ENCODE results near the gene SLC25A12.
"Not testable (repeated sequence)": the region's sequence is repeated elsewhere in the genome, so short reads cannot be mapped to it uniquely, and the experiment has no call there.

The SLC25A12 gene

DNA sequence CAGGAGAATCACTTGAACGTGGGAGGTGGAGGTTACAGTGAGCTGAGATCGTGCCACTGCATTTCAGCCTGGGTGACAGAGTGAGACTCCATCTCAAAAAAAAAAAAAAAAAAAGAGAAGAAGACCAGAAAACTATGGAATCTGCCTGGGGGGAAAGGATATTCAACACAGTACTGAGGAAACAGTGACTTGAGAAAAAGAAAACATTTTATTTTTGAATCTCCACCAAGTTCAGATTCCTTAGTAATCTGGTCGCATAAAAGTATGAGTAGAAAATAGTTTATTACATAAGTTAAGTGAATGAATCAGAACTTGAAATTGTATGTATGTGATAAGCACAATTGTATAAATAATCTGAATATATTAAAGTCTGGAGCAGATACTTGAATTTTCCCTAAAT, 15.2 kb upstream of the SLC25A12 start:
- Histone ChIP-seq H3K36me3 (ENCODE audit: insufficient read depth, low read length) (no peaks in the 10 kb centered on the region), H3K9ac (ENCODE audit: low read length) (no peak overlapping the region), H3K4me2 (ENCODE audit: low read length) (no peak overlapping the region), H3K9me2 (ENCODE audit: low read depth, low read length) (no peaks in the 10 kb centered on the region), H3K9me3 (ENCODE audit: low read length) (no peaks in the 10 kb centered on the region), H3K4me3 (ENCODE audit: low read depth, low read length, poor library complexity, severe bottlenecking) (no peak overlapping the region), H3K27me3 (ENCODE audit: insufficient read depth, low read length) (no peaks in the 10 kb centered on the region), H3K79me2 (ENCODE audit: insufficient read depth, low read length) (no peaks in the 10 kb centered on the region), H2AFZ (ENCODE audit: low read length) (no peak overlapping the region), H3F3A (ENCODE audit: insufficient read depth, low read length) (no peaks in the 10 kb centered on the region), H4K20me1 (ENCODE audit: insufficient read depth, low read length) (no peaks in the 10 kb centered on the region), H3K27ac (ENCODE audit: low read depth, low read length, poor library complexity, severe bottlenecking) (no peak overlapping the region), H3K4me1 (ENCODE audit: insufficient read depth, low read length, severe bottlenecking) (no peaks in the 10 kb centered on the region)
- TF ChIP-seq, protein P1, sequence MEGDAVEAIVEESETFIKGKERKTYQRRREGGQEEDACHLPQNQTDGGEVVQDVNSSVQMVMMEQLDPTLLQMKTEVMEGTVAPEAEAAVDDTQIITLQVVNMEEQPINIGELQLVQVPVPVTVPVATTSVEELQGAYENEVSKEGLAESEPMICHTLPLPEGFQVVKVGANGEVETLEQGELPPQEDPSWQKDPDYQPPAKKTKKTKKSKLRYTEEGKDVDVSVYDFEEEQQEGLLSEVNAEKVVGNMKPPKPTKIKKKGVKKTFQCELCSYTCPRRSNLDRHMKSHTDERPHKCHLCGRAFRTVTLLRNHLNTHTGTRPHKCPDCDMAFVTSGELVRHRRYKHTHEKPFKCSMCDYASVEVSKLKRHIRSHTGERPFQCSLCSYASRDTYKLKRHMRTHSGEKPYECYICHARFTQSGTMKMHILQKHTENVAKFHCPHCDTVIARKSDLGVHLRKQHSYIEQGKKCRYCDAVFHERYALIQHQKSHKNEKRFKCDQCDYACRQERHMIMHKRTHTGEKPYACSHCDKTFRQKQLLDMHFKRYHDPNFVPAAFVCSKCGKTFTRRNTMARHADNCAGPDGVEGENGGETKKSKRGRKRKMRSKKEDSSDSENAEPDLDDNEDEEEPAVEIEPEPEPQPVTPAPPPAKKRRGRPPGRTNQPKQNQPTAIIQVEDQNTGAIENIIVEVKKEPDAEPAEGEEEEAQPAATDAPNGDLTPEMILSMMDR (IDR thresholded peaks at IDR 0.05; ENCODE audit: low read length), result no peak
- TF ChIP-seq EZH2 (IDR thresholded peaks at IDR 0.05; ENCODE audit: borderline replicate concordance, low read length), result no peak

DNA sequence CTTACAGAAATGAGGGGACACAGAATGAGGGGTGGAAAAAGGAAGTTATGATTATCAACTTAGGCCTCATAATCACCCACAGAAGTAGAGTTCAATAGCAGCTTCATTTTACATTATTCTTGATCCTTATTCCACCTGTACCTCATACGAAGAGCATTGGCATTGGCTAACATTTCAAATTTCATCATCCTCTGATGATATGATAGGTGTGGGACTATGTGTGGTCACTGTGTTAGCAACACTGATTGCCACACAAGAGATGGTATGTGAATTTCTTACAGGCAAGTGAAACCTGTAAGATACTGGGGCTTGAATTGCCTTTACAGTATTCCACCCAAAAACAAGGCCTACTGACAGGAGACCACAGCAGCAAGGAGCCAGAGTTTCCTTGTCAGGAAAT, 14.2 kb upstream of the SLC25A12 start:
- Histone ChIP-seq H3K9me2 (ENCODE audit: low read depth, low read length) (no peaks in the 10 kb centered on the region), H3K79me2 (ENCODE audit: insufficient read depth, low read length) (no peaks in the 10 kb centered on the region), H3K36me3 (ENCODE audit: insufficient read depth, low read length) (no peaks in the 10 kb centered on the region), H3K4me2 (ENCODE audit: low read length) (no peak overlapping the region), H3K27me3 (ENCODE audit: insufficient read depth, low read length) (no peaks in the 10 kb centered on the region), H2AFZ (ENCODE audit: low read length) (no peak overlapping the region), H3F3A (ENCODE audit: insufficient read depth, low read length) (no peaks in the 10 kb centered on the region), H3K9ac (ENCODE audit: low read length) (no peak overlapping the region), H3K9me3 (ENCODE audit: low read length) (no peaks in the 10 kb centered on the region), H4K20me1 (ENCODE audit: insufficient read depth, low read length) (no peaks in the 10 kb centered on the region), H3K27ac (ENCODE audit: low read depth, low read length, poor library complexity, severe bottlenecking) (no peak overlapping the region), H3K4me1 (ENCODE audit: insufficient read depth, low read length, severe bottlenecking) (no peaks in the 10 kb centered on the region), H3K4me3 (ENCODE audit: low read depth, low read length, poor library complexity, severe bottlenecking) (no peak overlapping the region)
- TF ChIP-seq, protein P1 (IDR thresholded peaks at IDR 0.05; ENCODE audit: low read length), result no peak

DNA sequence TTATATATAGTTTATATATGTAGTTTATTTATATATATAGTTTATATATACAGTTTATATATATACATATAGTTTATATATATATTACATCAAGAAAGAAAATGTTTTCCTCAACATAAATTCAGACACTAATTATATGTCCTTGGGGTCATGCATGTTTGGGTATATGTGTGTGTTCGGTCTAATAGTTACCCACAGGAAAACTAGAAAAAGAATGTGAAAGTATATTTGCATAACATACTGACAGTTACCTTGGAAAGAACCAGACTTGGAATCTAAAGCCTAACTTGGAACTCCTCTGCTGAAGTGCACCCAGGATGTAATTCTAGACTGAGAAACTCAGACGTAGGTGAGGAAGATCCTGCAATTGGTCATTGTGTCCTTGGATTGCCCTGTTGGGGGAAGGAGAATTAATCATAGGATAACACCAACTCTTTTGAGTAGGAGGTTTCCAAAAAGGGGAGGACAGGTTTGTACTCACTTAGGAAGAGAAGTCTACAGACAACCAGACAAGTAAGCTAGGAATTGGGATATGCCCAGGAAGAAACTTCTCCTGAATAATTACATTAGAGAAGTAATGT, 8.9 kb upstream of the SLC25A12 start:
- Histone ChIP-seq H3K79me2 (ENCODE audit: insufficient read depth, low read length) (no peaks in the 10 kb centered on the region), H3K9me2 (ENCODE audit: low read depth, low read length) (no peaks in the 10 kb centered on the region), H3K36me3 (ENCODE audit: insufficient read depth, low read length) (no peaks in the 10 kb centered on the region), H3F3A (ENCODE audit: insufficient read depth, low read length) (no peaks in the 10 kb centered on the region), H2AFZ (ENCODE audit: low read length) (no peak overlapping the region), H3K27me3 (ENCODE audit: insufficient read depth, low read length) (no peaks in the 10 kb centered on the region), H3K9me3 (ENCODE audit: low read length) (peaks cover 5% of the 10 kb centered on the region; the same call in 1 of the 2 replicates), H3K27ac (ENCODE audit: low read depth, low read length, poor library complexity, severe bottlenecking) (no peak overlapping the region), H3K4me1 (ENCODE audit: insufficient read depth, low read length, severe bottlenecking) (peaks cover 3% of the 10 kb centered on the region), H4K20me1 (ENCODE audit: insufficient read depth, low read length) (no peaks in the 10 kb centered on the region), H3K4me3 (ENCODE audit: low read depth, low read length, poor library complexity, severe bottlenecking) (no peak overlapping the region), H3K4me2 (ENCODE audit: low read length) (no peak overlapping the region), H3K9ac (ENCODE audit: low read length) (no peak overlapping the region)
- TF ChIP-seq, protein P1 (IDR thresholded peaks at IDR 0.05; ENCODE audit: low read length), result no peak
- no peak for TF ChIP-seq EZH2 (IDR thresholded peaks at IDR 0.05; ENCODE audit: borderline replicate concordance, low read length)

DNA sequence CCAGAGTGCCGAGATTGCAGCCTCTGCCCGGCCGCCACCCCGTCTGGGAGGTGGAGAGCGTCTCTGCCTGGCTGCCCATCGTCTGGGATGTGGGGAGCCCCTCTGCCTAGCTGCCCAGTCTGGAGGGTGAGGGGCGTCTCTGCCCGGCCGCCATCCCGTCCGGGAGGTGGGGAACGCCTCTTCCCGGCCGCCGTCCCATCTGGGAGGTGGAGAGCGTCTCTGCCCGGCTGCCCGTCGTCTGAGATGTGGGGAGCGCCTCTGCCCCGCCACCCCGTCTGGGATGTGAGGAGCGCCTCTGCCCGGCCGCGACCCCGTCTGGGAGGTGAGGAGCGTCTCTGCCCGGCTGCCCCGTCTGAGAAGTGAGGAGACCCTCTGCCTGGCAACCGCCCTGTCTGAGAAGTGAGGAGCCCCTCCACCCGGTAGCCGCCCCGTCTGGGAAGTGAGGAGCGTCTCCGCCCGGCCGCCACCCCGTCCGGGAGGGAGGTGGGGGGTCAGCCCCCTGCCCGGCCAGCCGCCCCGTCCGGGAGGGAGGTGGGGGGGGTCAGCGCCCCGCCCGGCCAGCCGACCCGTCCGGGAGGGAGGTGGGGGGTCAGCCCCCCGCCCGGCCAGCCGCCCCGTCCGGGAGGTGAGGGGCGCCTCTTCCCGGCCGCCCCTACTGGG, 5.7 kb upstream of the SLC25A12 start:
- H3K4me2 ChIP-seq (ENCODE audit: low read length); H3K79me2 ChIP-seq (ENCODE audit: insufficient read depth, low read length); H3K4me3 ChIP-seq (ENCODE audit: low read depth, low read length, poor library complexity, severe bottlenecking); H3K9me3 ChIP-seq (ENCODE audit: low read length); H3K27ac ChIP-seq (ENCODE audit: low read depth, low read length, poor library complexity, severe bottlenecking); H3K36me3 ChIP-seq (ENCODE audit: insufficient read depth, low read length); H3K9me2 ChIP-seq (ENCODE audit: low read depth, low read length); H2AFZ ChIP-seq (ENCODE audit: low read length); H3K9ac ChIP-seq (ENCODE audit: low read length); H3K27me3 ChIP-seq (ENCODE audit: insufficient read depth, low read length); H4K20me1 ChIP-seq (ENCODE audit: insufficient read depth, low read length); H3K4me1 ChIP-seq (ENCODE audit: insufficient read depth, low read length, severe bottlenecking); H3F3A ChIP-seq (ENCODE audit: insufficient read depth, low read length): not testable (repeated sequence)

Data from OCI-LY1 (cell line).